Left colon (tissue), 2 donors: ENCODE measurements around the gene MUC4. TPM values are rescaled to one million over a fixed set of nuclear protein-coding genes. Genes with fewer than 3 reads are reported as not detected.
A peak's percentile ranks its signal among the peaks of the same experiment; 100 is the strongest.
"Not testable (repeated sequence)": the region's sequence is repeated elsewhere in the genome, so short reads cannot be mapped to it uniquely, and the experiment has no call there.

Experiments
- ATAC-seq: fragments of 200-7000 bp; cut with Tn5 transposase; one replicate; pipeline ENCODE4 v1.9.1; 2020; ENCODE audit warnings: mild to moderate bottlenecking, moderate library complexity
- DNase-seq, 2 donors: peaks; one replicate each; pipeline ENCODE4 v3.0.0-alpha.2; 2020
- intact Hi-C, 2 donors: fragments of 100-400 bp; cut with DNase I in 1 of 2; cut with micrococcal nuclease in 1 of 2; formaldehyde crosslinking; loops; one replicate each; pipeline versions ENCODE4 v1.11.2 to v1.14.0; 2022; cut with DNase I, micrococcal nuclease
- total RNA-seq, 2 donors: library from RNA; stranded (reverse); fragmentation: NEBNext Ultra II Directional; extraction: Animal tissue kit (Norgen Biotek cat#: 25700); gene quantifications; one replicate each; pipeline ENCODE4 v1.2.1, GENCODE V29; 2021
- donor health status: DM: no; HTN: no; CAD: no.
- donor health status: DM: yes; HTN: yes; CAD: no.

Gene MUC4
- total RNA-seq, 2 donors from 2014 or later: 114 to 356 TPM

GRCh38 chr3:195753581-195753980 is 58.1 kb downstream of the MUC4 start:
- DNase-seq: peak in 1 of 2 donors; percentile 18
- intact Hi-C loops: no loop called here
- no peak for ATAC-seq

- DNase-seq: peak in 1 of 2 donors; percentile 20
- no peak for ATAC-seq
- intact Hi-C loops: no loop called here
Observed at GRCh38 chr3:195752546-195753331, 59.0 kb downstream of the MUC4 start.

GRCh38 chr3:195752066-195752465 is 59.7 kb downstream of the MUC4 start:
- intact Hi-C loops: no loop called here
- ATAC-seq (no peak), DNase-seq (peak in 1 of 2 donors; percentile 19)

DNA sequence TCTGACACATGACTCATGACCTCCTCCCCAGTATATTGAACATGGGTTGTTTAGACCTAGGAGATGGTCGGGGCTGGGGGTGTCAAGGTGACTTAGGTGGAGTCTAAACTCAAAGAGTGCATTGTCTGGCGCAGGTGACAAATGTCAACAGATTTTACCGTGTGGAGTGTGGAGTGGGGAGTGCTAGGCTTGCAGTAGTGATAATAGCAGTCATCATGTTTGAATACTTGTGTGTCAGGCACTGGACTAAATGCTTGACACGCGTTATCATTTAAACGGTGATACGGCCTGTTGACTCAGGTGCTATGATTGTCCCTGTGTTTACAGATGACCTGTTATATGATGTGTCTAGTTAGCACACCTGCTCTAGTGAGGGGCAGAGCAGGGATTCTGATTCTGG is 60.2 kb downstream of the MUC4 start:
- ATAC-seq (peak; percentile 14), DNase-seq (no peak)
- intact Hi-C loops: no loop called here

GRCh38 chr3:195750797-195751520 is 60.8 kb downstream of the MUC4 start:
- ATAC-seq (no peak), DNase-seq (no peak)
- intact Hi-C loops: no loop called here

GRCh38 chr3:195749101-195749500 is 62.6 kb downstream of the MUC4 start:
- ATAC-seq, DNase-seq, intact Hi-C loops: not testable (repeated sequence)

DNA sequence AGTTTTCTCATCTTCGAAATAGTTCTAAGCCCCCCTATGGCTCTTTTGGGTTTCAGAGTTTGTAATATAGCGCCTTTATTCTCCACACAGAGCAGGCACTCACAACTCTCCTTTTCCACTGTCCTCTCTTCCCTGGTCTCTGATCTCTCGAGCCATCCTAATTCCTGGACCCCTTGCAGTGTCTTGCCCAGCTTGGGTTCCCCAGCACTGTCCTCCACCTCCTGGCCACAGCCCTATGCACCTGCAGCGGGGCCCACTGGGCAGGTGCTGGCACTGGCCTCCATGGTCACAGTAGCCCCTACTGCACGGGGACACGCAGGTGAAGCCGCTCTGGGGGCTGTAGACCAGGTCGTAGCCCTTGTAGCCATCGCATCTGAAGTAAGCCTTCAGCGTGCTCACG is 63.1 kb downstream of the MUC4 start:
- ATAC-seq: peak; percentile 1
- no peak for DNase-seq
- intact Hi-C loops: no loop called here

DNA sequence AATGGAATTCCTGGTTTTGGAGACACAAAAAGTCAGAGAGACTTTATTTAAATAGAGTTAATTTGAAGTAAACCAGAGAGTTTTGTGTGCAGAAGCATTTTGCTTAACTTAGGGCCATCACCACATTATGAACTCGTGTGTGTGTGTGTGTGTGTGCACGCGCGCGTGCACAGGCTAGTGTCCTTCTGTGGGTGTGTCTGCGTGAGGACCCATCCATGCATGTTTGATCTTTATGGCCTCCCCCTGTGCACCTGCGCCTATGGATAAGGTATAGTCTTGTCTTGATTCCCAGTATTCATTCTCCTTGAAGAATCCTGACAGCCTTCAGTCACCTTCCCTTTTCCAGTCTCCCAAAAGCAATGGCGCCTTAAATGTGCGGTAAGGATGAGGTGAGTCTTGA is 65.0 kb downstream of the MUC4 start:
- DNase-seq (no peak), ATAC-seq (no peak)
- intact Hi-C loops: no loop called here

DNA sequence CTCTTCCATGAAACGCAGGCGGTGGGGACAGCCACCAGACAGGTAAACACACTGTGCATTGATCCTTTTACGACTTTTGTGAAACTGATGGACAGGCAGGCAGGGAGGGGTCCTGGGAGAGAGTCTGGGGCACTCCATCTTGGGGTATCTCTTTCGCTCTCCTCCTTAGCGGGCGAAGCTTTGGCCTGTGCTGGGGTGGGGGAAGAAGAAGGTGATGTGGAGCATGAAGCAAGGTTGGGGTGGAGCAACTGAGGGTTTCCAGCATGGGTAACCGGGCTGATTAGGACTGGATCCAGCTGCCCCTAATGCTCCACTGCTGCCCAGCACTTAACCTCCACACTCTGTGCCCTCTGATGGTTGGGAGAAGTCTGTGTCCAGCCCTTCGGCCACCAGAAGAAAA is 65.4 kb downstream of the MUC4 start:
- DNase-seq (no peak), ATAC-seq (no peak)
- intact Hi-C loops: no loop called here

GRCh38 chr3:195744437-195744836 is 67.3 kb downstream of the MUC4 start:
- ATAC-seq (no peak), DNase-seq (no peak)
- intact Hi-C loops: no loop called here

DNA sequence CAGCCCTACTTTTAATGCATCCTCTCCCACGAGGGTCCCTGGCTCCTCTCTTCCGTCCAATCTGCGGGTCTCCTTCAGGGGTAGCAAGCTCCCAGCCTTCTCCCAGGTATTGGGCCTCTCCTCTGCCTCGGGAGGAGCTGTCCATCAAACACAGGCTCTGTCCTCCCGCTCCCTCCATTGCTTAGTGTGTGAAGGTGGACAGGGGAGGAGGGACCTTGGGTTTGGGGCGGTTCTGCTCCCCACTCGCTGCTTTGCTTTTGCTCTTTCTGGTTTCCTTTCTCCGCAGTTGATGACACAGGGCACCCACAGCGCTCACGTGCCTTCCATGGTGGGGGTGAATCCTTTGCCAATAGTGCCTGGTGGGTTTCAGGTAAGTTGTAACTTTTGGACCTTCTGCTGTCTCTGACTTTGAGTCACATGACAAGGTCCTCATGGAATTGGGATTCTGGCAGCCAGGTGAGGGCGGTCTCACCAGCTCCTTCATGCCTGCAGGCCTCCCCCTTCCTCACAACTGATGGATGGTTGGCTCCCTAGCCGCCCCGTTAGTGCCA is 72.1 kb downstream of the MUC4 start:
- intact Hi-C loops: no loop called here

GRCh38 chr3:195738274-195739044 is 73.3 kb downstream of the MUC4 start:
- ATAC-seq: no peak
- intact Hi-C loops: no loop called here

More for the DNA sequence above, 72.1 kb downstream of the MUC4 start:
- DNase-seq: no peak
- ATAC-seq: no peak

DNA sequence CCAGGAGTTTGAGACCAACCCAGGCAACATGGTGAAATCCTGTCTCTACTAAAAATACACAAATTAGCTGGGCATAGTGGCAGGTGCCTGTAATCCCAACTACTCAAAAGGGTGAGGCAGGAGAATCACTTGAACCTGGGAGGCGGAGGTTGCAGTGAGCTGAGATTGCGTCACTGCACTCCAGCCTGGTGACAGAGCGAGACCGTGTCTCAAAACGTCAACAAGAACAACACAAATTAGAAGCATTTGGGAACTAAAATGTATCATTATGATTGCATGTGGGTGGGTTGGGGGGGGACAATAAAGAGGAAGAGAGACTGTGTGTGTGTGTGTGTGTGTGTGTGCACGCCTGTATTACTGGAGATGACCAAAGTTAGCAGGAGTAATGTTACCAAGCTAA is 73.9 kb downstream of the MUC4 start:
- intact Hi-C loops, DNase-seq, ATAC-seq: not testable (repeated sequence)

More at GRCh38 chr3:195738274-195739044, 73.3 kb downstream of the MUC4 start:
- no peak for DNase-seq

DNA sequence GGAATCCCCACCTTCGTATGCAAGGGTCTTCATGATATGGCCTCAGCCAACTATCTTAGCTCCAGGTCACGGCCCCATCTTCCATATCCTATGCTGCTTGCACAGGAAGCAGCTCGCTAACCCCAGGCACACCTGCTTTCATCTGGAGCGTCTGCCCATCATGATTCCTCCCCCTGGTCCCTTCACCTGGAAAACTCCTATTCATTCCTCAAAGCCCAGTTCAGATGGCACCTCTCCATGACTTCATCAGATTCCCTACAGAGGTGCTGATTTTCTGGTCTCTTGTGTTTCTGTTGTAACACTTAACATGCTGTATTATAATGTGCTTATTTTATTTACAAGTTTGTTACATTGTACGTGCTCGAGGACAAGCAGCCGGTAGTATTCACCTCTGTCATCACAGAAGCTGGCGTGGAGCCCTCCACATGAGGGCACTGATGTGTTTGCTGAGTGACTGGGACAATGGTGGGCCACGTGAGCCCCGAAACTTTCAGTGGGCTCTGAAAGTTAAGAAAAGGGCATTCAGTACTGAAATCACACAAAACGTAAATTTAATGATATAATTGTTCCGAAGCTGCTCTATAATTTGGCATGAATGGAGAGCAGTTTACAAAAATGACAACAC is 74.8 kb downstream of the MUC4 start:
- intact Hi-C loops: no loop called here
- DNase-seq (no peak), ATAC-seq (no peak)

GRCh38 chr3:195735036-195735695 is 76.6 kb downstream of the MUC4 start:
- ATAC-seq: no peak
- intact Hi-C loops: no loop called here
- no peak for DNase-seq

- DNase-seq (no peak), ATAC-seq (no peak)
- intact Hi-C loops: no loop called here
Observed at GRCh38 chr3:195732940-195733339, 78.8 kb downstream of the MUC4 start.

- DNase-seq: no peak
- intact Hi-C loops: no loop called here
- no peak for ATAC-seq
Observed at GRCh38 chr3:195731356-195731905, 80.3 kb downstream of the MUC4 start.
